GM19240 (cell line): ENCODE results near the gene FPR2.
"Not testable (repeated sequence)": the region's sequence is repeated elsewhere in the genome, so short reads cannot be mapped to it uniquely, and the experiment has no call there.

Experiments used
- DNase-seq: peaks from one replicate; pipeline ENCODE4 v3.0.0; 2011; ENCODE audit warnings: low spot score; ENCODE audit not compliant: insufficient read length

FPR2 gene

GRCh38 chr19:51760697-51761356 is at the start of gene FPR2:
Gene FPR2 (plus strand): TSS chr19:51761180. CDS start chr19:51768659, 7,479 bp downstream.
- no peak for DNase-seq

- no peak for DNase-seq
Observed at GRCh38 chr19:51711702-51712101, 49.3 kb upstream of the FPR2 start.

GRCh38 chr19:51712461-51713081 is 48.4 kb upstream of the FPR2 start:
- no peak for DNase-seq

- DNase-seq: no peak
Observed at GRCh38 chr19:51713319-51714285, 47.4 kb upstream of the FPR2 start.

- no peak for DNase-seq
Observed at GRCh38 chr19:51714848-51715247, 46.1 kb upstream of the FPR2 start.

GRCh38 chr19:51715850-51716249 is 45.1 kb upstream of the FPR2 start:
- no peak for DNase-seq

- DNase-seq: no peak
Observed at GRCh38 chr19:51716925-51717324, 44.1 kb upstream of the FPR2 start.

- DNase-seq: no peak
Observed at GRCh38 chr19:51719251-51719988, 41.6 kb upstream of the FPR2 start.

- DNase-seq: no peak
Observed at GRCh38 chr19:51721905-51722304, 39.1 kb upstream of the FPR2 start.

- no peak for DNase-seq
Observed at GRCh38 chr19:51722492-51722891, 38.5 kb upstream of the FPR2 start.

GRCh38 chr19:51724543-51724942 is 36.4 kb upstream of the FPR2 start:
- DNase-seq: no peak

- DNase-seq: no peak
Observed at GRCh38 chr19:51726049-51726448, 34.9 kb upstream of the FPR2 start.

GRCh38 chr19:51727349-51727880 is 33.6 kb upstream of the FPR2 start:
- DNase-seq: no peak

- DNase-seq: no peak
Observed at GRCh38 chr19:51729781-51730180, 31.2 kb upstream of the FPR2 start.

- DNase-seq: no peak
Observed at GRCh38 chr19:51733742-51734522, 27.0 kb upstream of the FPR2 start.

- no peak for DNase-seq
Observed at GRCh38 chr19:51735759-51736449, 25.1 kb upstream of the FPR2 start.

- no peak for DNase-seq
Observed at GRCh38 chr19:51737389-51737788, 23.6 kb upstream of the FPR2 start.

- no peak for DNase-seq
Observed at GRCh38 chr19:51737924-51738323, 23.1 kb upstream of the FPR2 start.

- DNase-seq: not testable (repeated sequence)
Observed at GRCh38 chr19:51738523-51738922, 22.5 kb upstream of the FPR2 start.
